Gastroesophageal sphincter (tissue), 4 donors: ENCODE results near the gene PLCB1. TPM values are rescaled to one million over a fixed set of nuclear protein-coding genes. Genes with fewer than 3 reads are reported as not detected.

Experiments
- ATAC-seq: fragments of 150-250 bp; one replicate; pipeline ENCODE4 v1.9.1; 2016; ENCODE audit warnings: mild to moderate bottlenecking, moderate library complexity
- H3K27ac ChIP-seq, 4 donors: fragments of 200-600 bp; sonication (generic) in 3 of 4; 1 replicate in 3 of 4; 2 replicates in 1 of 4; pipeline ENCODE4 v1.5.1; 2016 to 2019
- H3K27me3 ChIP-seq: fragments of 200-600 bp; sonication (generic); one replicate; pipeline ENCODE4 v1.5.1; 2019
- H3K36me3 ChIP-seq, 2 donors: fragments of 200-600 bp; sonication (generic); one replicate each; pipeline ENCODE4 v1.5.1; 2019; ENCODE audit warnings: control low read depth in 1 of 2
- H3K4me1 ChIP-seq, 3 donors: fragments of 200-600 bp; sonication (generic); 1 replicate in 2 of 3; 2 replicates in 1 of 3; pipeline ENCODE4 v1.5.1; 2016 to 2019; ENCODE audit warnings: control low read depth in 2 of 3
- H3K4me3 ChIP-seq, 2 donors: fragments of 200-600 bp; sonication (generic); one replicate each; pipeline ENCODE4 v1.5.1; 2019; ENCODE audit warnings: mild to moderate bottlenecking in 1 of 2, moderate library complexity in 1 of 2
- H3K9me3 ChIP-seq, 3 donors: fragments of 200-600 bp; sonication (generic); one replicate each; pipeline ENCODE4 v1.5.1; 2017 to 2019; ENCODE audit warnings: control low read depth in 2 of 3
- EP300 ChIP-seq: sonication (generic); formaldehyde crosslinking; IDR thresholded peaks from one replicate; pipeline ENCODE4 v1.6.1; 2017; ENCODE audit warnings: antibody characterized with exemption, mild to moderate bottlenecking
- POLR2A ChIP-seq, 2 donors: fragments of 450-650 bp; IDR thresholded peaks; one replicate each; pipeline ENCODE4 v1.6.1; 2017; ENCODE audit warnings: antibody characterized with exemption in 2 of 2, mild to moderate bottlenecking in 2 of 2, moderate library complexity in 1 of 2
- POLR2AphosphoS5 ChIP-seq: sonication (generic); formaldehyde crosslinking; IDR thresholded peaks from one replicate; pipeline ENCODE4 v1.6.1; 2017; ENCODE audit warnings: antibody characterized with exemption
- WGBS, 2 donors: methylation state at CpG; one replicate each; pipeline ENCODE4 v1.1.5; 2018; ENCODE audit warnings: low coverage in 1 of 2; 5-methylcytosine and 5-hydroxymethylcytosine counted together
- total RNA-seq, 4 donors: library from RNA; depleted of rRNA; stranded (reverse); fragments of >200 nt; gene quantifications; one replicate each; pipeline ENCODE4 v1.1.0, GENCODE V29; 2016
- TF ChIP-seq, protein P1 (sequence below), 4 experiments: fragments of 200-600 bp in 2 of 4; fragments of 450-650 bp in 2 of 4; sonication (generic) in 1 of 4; IDR thresholded peaks; one replicate each; pipeline ENCODE4 v1.5.1; 2017 to 2019; ENCODE audit warnings: antibody characterized with exemption in 4 of 4, mild to moderate bottlenecking in 2 of 4, moderate library complexity in 2 of 4

PLCB1 gene
- total RNA-seq, 4 donors from 2014 or later = 60.8 to 104 (median 69.0) TPM

- H3K9me3 ChIP-seq = no peaks in the 10 kb centered on the region
- no peak for ATAC-seq
- 81 to 96% methylated on average over 3 to 4 of the region's 4 CpGs for WGBS, 2 donors
- no peak overlapping the region for H3K27ac ChIP-seq
- H3K4me3 ChIP-seq = no peak overlapping the region
- H3K36me3 ChIP-seq = no peaks in the 10 kb centered on the region
- peaks cover 9 to 46% (median 9%) of the 10 kb centered on the region in 3 donors for H3K4me1 ChIP-seq
- H3K27me3 ChIP-seq = no peaks in the 10 kb centered on the region
- no peak for TF ChIP-seq POLR2AphosphoS5
Observed at GRCh38 chr20:8163543-8163942, 31.5 kb downstream of the PLCB1 start.

DNA sequence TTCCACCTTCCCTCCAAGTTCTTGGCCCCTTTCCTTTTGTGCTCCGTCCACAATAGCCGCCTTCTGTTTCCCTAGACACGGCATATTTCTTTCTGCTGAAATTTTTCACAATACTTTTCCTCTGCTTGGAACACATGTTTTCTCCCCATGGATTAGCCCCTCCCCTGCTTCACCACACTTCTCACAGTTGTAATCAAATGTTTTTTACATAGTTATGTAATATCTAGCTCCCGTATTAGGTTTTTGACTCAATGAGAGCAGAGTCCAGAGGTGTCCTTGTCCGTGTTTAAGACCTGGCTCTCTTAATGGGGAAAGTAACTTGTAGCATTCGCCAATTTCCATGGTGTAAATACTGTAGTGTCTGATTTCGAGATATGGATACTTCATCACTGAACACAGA is 34.7 kb downstream of the PLCB1 start:
- H3K27ac ChIP-seq = no peak overlapping the region
- H3K4me3 ChIP-seq = no peak overlapping the region
- H3K27me3 ChIP-seq = no peaks in the 10 kb centered on the region
- no peaks in the 10 kb centered on the region for H3K36me3 ChIP-seq
- no peak for ATAC-seq
- WGBS, 2 donors = 95 to 97% methylated on average over 7 of the region's 7 CpGs
- TF ChIP-seq, protein P1, sequence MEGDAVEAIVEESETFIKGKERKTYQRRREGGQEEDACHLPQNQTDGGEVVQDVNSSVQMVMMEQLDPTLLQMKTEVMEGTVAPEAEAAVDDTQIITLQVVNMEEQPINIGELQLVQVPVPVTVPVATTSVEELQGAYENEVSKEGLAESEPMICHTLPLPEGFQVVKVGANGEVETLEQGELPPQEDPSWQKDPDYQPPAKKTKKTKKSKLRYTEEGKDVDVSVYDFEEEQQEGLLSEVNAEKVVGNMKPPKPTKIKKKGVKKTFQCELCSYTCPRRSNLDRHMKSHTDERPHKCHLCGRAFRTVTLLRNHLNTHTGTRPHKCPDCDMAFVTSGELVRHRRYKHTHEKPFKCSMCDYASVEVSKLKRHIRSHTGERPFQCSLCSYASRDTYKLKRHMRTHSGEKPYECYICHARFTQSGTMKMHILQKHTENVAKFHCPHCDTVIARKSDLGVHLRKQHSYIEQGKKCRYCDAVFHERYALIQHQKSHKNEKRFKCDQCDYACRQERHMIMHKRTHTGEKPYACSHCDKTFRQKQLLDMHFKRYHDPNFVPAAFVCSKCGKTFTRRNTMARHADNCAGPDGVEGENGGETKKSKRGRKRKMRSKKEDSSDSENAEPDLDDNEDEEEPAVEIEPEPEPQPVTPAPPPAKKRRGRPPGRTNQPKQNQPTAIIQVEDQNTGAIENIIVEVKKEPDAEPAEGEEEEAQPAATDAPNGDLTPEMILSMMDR (IDR thresholded peaks at IDR 0.05) = no peak
- no peak for TF ChIP-seq POLR2AphosphoS5
- H3K9me3 ChIP-seq = no peaks in the 10 kb centered on the region
- peaks cover 5 to 44% (median 6%) of the 10 kb centered on the region in 3 donors for H3K4me1 ChIP-seq

DNA sequence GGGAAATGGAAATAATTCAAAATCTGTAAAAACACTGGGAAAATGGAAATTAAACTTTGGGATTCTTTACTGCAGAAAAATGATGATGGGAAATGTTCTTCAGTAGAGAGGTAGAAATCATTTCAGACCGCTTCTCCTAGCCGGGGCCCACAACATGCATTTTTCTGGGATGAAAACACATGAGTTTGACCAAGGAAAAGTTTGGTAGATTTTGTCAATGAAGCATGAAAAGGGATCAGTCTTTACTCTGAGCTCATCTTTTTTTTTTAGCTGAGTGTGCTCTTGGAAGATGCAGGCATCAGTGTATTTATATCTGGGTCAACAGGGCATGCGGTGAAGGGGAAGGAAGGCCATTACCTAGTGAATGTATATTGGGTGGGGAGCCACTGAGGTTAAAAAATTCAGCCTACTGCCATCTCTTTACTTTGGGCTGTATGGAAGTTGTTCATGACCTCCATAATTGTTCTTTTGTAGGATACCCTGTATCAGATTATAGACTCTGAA is 36.8 kb downstream of the PLCB1 start:
- WGBS, 2 donors = 89 to 93% methylated on average over 3 of the region's 3 CpGs
- H3K4me1 ChIP-seq = peaks cover 0 to 26% (median 5%) of the 10 kb centered on the region in 3 donors
- H3K4me3 ChIP-seq = no peak overlapping the region
- H3K36me3 ChIP-seq = peaks cover 0 to 5% of the 10 kb centered on the region in 2 donors
- TF ChIP-seq POLR2AphosphoS5 = no peak
- no peak for TF ChIP-seq POLR2A (IDR thresholded peaks at IDR 0.05)
- TF ChIP-seq, protein P1 (IDR thresholded peaks at IDR 0.05) = no peak
- no peak for TF ChIP-seq EP300
- no peaks in the 10 kb centered on the region for H3K27me3 ChIP-seq
- no peak for ATAC-seq
- H3K9me3 ChIP-seq = no peaks in the 10 kb centered on the region
- H3K27ac ChIP-seq = no peak overlapping the region

- Histone ChIP-seq H3K27ac (no peak overlapping the region), H3K27me3 (no peaks in the 10 kb centered on the region), H3K9me3 (no peaks in the 10 kb centered on the region), H3K36me3 (peaks cover 0 to 5% of the 10 kb centered on the region in 2 donors), H3K4me3 (no peak overlapping the region), H3K4me1 (peaks cover 0 to 23% (median 2%) of the 10 kb centered on the region in 3 donors)
- no peak for ATAC-seq
- 78% methylated on average over 1 of the region's 1 CpG; no CpG with 5 or more reads in 1 of the 2 donors for WGBS, 2 donors
- TF ChIP-seq POLR2AphosphoS5 = no peak
- TF ChIP-seq EP300 = no peak
- TF ChIP-seq POLR2A (IDR thresholded peaks at IDR 0.05) = no peak
- TF ChIP-seq, protein P1 (IDR thresholded peaks at IDR 0.05) = no peak
Observed at GRCh38 chr20:8170921-8171320, 38.9 kb downstream of the PLCB1 start.

DNA sequence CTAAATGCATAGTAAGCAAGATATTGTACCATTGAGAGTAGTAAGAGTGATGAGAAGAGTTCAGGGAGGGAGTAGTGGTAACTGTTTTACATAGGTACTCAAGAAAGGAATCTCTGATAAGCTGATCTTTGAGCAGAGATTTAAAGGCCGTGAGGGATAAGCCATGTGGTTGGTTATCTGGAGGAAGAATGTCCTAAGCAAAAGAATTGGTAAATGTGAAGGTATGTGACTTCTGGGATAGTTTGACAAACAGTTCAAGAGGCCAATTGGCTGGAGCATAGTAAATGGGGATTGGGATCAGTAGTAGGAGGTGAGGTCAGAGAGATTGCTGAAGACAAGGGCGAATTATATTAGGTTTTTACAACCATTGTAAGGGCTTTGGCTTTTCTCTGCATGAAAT is 40.1 kb downstream of the PLCB1 start:
- Histone ChIP-seq H3K9me3 (no peaks in the 10 kb centered on the region), H3K27me3 (no peaks in the 10 kb centered on the region), H3K27ac (no peak overlapping the region), H3K4me3 (no peak overlapping the region), H3K4me1 (peaks cover 0 to 18% (median 0%) of the 10 kb centered on the region in 3 donors), H3K36me3 (peaks cover 0 to 5% of the 10 kb centered on the region in 2 donors)
- 92 to 100% methylated on average over 2 of the region's 2 CpGs for whole genome bisulfite sequencing, 2 donors
- ATAC-seq = no peak
- TF ChIP-seq, protein P1 (IDR thresholded peaks at IDR 0.05) = no peak
- TF ChIP-seq POLR2AphosphoS5 (no peak), EP300 (no peak), POLR2A (IDR thresholded peaks at IDR 0.05) (no peak)
